HTERT RPE-1 (cell line): ENCODE data around the gene VENTX.

Experiments used
- in situ Hi-C: fragments of 300-500 bp; cut with MboI; formaldehyde crosslinking; loops from 4 replicates; pipeline ENCODE4 v1.14.3; 2020; ENCODE audit warnings: low sequenced_read_pairs

Gene VENTX

DNA sequence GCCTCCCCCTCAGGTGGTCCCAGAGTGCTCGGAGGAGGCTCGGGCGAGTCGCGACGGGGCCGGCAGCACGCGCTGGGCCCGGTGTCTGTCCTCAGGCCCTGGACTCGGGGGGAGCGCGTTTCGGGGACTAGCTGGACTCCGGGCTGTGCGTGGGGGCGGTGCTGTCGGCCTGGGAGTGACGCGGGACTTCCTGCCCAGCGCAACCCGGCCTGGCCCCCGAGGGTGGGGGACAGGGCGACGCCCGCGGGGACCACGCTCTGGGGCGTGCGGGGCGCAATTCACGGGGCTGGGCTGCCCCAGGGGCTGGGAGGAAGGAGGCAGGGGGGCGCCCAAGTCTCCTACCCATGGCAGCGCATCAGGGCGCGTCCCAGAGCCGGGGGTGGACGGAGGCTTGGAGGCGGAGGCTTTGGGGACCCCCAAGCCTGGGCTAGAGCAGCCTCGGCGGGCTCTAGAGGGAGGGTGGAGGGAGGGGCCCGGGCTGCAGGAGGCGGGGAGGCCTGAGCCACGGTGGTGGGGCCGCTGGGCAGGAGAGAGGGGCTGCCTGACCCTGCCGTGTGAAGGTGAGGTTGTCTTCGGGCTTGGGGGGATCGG is 2.3 kb upstream of the VENTX start:
- in situ Hi-C loops, result no loop called here

DNA sequence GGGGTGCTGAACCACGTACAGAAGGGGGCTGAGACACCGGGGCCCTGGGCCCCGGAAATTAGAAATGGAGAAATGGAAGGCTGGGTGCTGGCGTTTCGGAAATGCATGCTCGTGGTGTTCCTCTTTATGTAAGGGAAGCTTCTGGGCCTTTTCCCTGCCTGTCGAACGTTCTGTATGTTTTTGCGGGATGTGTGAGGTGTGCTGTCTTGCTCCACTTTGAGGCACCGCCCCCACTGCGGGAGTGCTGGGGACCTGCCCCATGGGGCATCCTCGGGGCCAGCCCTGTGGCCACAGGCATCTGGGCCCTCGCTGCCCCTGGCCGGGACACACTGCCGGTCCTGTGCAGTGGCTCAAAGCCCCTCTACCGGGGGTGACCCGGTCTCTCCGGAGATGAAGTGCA is 1.7 kb upstream of the VENTX start:
- in situ Hi-C loops, result no loop called here

DNA sequence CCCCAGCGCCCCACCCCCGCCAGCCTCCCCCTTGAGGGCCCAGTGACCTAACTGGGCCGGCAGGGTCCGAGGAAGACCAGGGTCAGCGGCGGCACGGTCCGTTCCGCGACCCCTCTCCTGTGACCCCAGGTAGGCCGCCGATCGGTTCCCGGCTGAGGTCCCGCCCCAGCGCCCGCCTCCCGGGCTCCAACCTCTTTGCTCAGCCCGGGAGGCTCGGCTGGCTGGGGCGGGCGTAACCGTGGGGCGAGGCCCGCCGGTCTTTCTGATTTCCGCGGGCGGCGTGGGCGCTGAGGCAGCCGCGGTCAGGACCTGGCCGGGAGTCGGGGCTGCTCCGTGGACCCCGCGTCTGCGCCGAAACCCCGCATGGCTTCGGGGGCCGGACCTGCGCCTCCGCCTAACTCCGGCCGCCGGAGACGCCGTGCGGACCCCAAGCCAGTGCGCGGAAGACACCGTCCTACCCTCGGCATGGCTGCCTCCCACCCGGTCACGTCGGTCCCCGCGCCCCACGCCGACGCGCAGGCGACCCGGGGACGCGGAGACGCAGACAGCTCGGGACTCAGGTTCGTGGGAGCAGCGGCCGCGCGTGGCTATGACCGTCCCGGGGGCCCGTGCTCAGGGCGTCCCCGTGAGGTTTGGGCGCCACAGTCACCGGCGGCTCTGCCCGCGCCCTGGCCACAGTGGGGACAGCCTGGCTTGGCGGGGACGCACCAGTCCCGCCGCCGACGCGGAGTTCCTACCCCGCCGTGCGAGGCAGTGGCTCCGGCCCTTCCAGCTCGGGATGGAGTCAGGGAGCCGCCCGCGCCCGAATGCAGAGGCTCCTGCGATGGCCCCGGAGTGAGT is 1.0 kb upstream of the VENTX start:
- in situ Hi-C loops, result no loop called here

DNA sequence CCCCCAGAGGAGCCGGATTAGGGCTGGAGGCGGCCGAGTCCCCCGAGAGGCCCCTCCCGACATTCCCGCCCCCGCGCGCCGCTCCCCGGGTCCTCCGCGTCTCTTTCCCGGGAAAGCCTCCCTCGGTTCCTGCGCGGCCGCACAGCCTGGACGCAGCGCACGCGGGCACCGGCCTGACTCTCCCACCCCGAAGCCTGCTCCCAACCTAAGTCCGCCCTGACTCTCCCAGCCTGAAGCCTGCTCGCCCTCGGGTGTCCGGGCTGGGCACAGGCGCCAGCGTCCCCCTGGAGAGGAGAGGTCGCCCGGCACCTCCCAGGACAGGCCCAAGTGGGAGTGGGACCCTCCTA is 441 bp upstream of the VENTX start:
- in situ Hi-C loops, result no loop called here

DNA sequence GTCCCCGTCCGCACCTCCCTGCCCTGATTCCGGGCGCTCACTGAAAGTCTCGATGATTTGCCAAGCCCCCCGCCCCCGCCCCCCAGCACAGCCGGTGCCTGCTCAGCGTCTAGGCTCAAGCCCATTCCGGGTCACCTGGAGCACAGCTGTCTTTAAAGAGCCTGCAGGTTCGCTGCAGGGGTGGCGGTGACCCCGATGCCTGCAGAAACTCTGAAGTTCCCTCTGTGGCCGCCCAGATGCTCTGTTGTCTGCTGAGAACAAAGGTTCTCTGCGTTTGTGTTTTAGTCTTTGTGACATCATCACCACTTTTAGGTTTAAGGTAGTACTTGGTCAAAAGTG is 780 bp downstream of the VENTX start:
- in situ Hi-C loops, result no loop called here

DNA sequence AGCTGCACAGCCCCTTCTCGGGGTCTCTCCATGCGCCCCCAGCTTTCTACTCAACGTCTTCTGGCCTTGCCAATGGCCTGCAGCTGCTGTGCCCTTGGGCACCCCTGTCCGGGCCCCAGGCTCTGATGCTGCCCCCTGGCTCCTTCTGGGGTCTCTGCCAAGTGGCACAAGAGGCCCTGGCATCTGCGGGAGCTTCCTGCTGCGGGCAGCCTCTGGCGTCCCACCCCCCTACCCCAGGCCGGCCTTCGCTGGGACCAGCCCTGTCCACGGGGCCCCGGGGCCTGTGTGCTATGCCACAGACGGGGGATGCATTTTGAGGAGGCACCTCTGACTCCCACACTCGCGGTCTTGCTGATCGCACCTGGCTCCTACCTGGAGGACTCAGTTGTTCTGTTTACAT is 2.3 kb downstream of the VENTX start:
- in situ Hi-C loops, result no loop called here

DNA sequence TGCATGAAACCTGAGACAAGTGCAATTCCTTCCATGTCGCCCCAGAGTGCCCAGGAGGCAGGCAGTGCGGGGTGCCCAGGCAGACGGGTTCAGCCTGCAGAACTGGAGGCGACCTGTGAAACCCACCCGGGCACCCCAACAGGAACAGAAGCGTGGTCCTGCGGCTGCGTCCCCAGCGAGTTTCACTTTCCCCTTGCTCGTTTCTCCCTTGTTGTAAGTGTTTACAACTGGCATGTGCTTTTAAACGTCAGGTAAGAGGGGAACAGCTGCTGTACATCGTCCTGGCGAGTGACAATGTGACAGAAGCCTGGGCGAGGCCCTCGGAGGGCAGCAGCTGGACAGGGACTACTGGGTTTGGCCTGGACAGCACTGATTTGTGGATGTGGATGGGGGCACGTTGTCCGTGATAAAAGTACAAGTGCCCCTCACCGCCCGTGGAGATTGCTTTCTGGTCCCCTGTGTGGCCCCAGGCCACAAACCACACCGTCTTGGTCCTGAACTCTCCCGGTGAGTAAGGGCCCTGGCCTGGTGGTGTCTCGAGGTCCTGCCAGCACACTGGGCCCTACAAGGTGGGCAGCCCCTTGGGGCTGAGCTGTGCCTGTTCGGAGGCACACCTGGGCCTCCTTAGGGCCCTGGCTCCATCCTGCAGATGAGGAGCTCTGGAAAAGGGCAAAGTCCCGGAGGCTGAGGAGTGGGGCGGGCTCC is 4.0 kb downstream of the VENTX start:
- in situ Hi-C loops, result no loop called here

DNA sequence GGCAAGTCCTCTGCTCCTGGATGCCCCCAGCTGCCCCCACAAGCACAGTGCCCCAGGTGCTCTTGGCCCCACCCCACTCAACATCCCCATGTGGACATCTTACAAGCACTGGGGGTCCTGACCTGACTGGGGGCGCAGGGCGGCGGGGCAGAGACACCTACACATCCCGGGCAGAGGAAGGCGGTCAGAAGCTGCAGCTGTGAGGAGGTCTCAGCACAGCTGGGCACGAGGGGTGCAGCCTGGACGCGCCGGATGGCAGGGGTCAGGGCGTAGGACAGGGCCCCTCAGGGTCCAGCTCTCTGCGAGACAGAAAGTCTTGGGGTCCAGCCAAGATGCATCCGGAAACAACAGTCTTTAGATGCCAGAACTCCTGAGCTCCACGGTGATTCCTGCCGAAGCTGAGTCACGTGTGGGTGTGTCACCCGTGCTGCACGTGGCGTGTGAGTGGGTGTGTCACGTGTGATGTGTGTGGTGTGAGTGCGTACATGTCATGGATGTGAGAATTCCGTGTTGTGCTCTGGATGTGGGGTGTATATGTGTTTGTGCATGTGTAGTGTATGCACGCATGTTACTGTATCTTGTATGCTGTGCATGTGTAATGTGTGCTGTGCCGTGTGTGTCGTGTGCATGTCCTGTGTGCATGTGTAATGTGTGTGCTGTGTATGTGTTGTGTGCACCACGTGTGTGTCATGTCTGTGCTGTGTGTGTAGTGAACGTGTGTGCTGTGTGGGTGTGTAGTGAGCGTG is 5.1 kb downstream of the VENTX start:
- in situ Hi-C loops, result no loop called here

DNA sequence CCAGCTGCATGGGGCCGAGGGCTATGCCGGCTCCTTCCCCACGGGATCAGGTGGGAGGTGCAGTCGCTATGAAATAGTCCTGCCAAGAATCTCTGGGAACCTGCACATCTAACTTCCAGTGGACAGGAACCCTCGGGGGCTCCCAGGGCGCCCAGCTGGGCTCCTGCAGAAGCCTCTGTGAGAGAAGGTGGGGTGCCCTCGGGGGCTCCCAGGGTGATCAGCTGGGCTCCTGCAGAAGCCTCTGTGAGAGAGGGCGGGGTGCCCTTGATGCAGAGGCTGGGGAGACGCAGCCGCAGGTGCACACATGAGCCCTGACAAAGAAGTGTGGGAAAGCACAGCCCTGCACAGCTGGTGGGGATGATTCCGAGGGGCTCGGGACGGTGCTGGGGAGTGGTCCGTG is 5.9 kb downstream of the VENTX start:
- in situ Hi-C loops, result no loop called here

DNA sequence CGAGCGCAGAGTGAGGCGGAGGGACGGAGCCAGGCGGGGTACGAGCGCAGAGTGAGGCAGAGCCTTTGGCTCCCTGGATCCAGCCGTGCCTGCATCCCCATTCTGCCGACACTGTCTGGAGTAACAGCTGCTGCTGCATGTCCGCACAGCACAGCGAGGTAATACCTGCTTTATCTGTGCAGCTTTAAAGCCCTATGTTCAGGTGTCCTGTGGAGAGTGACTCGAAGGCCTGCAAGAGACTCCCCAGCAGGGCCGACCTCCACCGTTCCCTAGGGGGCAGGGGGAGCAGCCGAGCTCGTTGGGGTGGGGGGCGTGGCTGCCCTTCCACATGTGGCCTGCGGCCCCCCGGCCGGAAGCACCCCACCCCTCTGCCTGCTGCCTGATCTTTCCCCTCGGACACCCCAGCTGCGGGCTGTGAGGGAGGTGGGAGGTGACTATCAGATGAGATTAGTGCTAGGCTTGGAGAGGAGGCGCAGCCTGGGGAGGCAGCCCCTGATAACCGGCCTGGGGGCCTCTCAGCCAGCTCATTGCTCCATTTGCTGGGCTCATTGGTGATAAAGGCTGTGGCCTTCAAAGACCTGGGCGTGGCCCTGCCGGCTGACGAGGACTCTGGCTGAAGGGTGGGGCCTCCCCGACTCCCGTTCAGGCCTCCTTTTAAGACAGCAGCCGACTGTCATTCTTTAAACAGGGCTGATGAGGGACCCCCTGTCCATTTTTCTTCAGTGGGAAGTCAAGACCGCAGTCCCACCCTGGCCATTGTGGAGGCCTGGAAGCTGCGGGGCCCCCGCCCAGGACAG is 8.0 kb downstream of the VENTX start:
- in situ Hi-C loops, result no loop called here

DNA sequence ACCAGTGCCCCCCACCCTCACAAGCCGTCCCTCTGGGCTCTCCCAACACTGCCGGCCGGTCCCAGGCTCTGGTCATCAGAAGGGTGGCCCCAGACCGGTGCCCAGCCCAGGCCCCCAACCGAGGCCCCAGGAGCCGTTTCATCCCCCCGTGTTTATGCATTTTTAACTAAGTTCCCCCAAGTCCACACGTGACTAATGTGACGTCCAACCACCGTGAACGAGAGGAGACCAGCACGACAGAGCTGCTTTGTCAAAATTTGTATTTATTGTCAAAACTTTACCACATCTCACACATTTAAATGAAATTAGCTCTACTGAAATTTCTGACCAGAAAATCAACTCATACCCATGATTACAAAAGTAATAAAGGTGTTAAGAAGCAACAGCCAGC is 8.6 kb downstream of the VENTX start:
- in situ Hi-C loops, result no loop called here

DNA sequence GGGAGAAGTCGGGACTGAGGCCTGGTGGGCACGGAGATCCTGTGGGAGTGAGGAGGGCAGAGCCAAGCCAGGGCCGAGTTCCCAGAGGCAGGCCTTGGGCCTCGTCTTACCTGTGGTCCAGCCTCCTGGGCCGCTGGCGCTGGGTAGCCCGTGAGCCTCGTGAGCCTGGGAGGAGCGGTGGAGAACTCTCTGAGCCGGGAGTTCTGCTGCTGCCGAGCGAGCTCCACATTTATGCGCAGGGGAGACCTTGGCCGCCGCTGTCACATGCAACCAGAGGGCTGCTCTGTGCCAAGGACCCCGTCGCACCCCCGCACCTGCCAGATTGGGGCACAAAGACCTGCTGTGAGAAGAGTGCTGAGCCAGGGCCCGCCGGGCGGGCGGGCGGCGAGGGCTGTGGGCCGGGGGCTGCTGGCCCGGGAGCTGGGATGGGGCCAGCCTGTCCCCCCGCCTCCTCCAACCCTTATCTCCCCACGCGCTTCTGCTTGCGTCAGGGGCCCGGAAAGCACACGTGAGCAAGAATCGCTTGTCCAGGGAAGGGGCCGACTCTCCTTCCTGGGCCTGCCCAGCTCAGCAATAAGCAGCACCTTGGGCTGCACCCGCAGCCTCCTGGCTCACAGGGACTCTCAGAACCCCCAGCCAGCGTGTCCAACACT is 10.2 kb downstream of the VENTX start:
- in situ Hi-C loops, result no loop called here

DNA sequence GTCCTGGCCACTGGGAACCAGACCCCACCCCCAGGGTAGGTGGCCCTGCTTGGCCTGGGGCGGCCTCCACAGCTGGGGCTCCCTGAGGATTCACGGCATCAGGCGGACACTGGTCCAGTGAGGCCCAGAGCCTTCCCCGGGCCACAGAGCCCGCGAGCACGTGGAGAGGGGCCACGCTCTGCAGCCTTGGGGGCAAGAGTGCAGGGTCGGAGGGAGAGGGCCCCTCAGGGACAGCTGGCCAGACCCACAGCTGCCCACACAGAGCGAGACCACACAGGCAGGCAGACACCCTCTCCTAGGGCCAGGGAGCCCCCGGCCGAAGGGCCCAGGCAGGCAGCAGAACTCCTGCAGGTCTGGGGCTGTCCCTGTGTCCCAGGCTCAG is 10.7 kb downstream of the VENTX start:
- in situ Hi-C loops, result no loop called here

DNA sequence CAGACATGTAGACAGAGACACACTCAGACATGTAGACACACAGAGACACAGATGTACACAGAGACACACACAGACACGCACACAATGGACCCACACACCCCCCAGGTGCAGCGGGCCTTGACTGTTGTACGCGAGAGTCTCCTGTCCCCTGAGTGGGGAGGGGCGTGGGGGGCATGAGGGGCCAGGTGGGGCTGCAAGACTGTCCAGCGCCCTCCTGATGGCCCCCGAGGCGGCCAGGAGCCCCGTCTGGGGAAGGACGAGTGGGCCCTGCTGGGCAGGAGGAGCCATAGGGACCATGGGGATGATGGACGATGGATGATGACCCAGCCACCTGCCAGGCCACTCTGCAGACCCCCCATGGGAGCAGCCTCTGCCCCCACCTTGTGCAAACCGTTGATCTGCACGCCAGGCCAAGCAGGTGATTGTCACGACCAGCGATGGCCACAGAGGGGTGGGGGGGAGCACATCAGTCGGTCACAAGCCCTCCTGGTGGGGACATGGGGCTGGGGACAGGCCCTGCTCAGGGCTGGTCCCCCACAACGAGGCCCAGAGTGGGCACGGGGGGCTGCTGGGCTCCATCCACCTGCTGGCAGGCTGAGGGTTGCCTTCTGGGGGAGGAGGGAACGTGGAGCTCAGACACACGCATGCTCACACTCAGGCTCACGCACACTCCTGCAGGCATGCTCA is 11.6 kb downstream of the VENTX start:
- in situ Hi-C loops, result no loop called here

DNA sequence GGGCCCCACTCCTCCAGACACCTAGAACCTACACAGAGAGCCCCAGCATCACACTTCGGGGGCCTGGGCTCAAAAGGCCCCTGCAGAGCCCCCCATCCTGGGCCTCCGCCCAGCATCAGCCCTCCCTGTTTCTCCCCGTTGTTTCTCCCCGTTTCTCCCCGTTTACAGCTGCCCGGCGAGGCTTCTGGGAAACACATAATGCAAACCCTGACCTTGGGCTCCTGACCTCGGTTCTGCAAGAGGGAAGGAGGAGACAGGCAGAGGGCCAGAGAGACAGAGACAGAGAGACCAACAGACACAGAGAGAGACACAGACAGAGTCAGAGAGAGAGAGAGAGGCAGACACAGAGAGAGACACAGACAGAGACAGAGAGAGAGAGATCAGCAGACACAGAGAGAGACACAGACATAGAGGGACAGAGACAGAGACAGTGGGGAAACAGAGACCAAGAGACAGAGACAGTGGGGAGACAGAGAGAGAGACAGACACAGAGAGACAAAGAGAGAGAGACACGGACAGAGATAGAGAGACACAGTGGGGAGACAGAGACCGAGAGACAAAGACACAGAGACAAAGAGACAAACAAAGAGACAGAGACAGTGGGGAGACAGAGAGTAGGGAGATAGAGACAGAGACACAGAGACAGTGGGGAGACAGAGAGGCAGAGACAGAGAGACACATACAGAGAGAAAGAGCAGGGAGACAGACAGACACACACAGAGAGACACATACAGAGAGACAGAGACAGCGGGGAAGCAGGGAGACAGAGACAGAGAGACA is 12.5 kb downstream of the VENTX start:
- in situ Hi-C loops, result no loop called here

DNA sequence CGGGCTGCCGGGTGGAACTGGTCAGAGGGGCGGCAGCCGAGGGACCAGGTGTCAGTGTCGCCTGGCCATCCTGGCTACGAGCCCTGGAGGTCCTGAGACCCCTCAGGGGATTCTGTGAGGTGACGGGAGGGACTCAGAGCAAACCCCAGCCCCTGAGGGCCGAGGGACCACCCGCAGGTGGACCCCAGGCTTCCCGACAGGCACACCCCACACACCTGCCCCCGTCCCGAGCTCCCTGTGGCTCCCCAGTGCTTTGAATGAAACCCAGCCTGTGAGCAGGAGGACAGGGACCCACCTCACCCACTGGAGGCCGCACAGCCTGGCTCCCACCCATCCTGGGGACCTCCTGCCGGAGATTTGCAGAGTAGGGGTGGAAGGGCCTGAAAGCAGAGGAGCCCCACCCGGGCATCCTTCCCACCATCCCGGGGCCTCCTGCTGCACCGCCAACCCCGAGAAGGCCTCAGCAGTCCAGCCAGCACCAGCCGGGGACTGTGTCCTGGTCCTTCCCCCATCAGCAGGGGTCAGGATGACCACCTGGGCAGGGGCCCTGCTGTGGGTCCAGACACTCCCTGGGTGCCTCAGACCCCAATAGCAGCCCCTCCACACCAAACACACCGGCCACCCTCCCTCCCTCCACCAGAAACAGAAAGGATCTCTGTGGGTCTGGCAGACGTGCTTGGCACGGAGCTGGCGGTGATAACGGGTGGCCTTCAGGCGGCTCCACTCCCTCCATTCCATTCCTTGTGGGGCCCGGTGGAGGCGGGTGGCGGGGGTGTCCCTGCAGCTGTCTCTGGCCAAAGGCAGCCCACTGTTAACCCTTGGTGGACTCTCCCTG is 13.9 kb downstream of the VENTX start:
- in situ Hi-C loops, result no loop called here

DNA sequence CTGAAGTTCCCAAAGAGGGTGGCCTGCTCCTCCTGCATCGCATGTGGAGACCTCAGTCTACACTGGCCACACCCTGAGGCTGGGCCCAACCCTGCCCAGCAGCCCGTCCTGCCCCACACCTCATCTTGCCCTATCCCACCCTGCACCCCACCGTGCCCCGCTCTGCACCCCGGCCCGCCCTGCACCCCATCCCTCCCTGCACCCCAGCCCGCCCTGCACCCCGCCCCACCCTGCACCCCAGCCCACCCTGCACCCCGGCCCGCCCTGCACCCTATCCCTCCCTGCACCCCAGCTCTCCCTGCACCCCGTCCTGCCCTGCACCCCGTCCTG is 14.5 kb downstream of the VENTX start:
- in situ Hi-C loops, result no loop called here

DNA sequence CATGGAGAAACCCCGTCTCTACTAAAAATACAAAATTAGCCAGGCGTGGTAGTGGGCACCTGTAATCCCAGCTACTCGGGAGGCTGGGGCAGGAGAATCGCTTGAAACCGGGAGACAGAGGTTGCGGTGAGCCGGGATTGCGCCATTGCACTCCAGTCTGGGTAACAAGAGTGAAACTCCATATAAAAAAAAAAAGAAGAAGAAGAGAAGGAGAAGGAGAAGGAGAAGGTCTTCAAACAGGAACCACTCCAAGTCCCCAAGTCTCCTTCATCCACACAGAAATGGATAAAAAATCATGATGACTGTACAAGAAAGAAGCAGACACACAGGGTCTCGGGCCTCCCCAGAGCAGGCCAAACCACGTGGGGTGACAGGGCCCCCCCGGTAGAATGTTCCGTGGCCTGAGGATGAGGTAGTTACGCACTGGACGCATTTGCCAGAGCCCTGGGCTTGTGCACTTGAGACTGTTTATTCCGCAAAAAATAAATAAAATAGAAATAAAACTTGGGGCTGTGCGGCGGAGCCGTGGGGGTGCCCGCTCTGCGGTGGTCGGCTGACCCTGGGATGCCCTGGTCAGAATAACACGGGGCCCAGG is 15.8 kb downstream of the VENTX start:
- in situ Hi-C loops, result no loop called here
